Lower leg skin (tissue), 4 donors: ENCODE results near the gene BMF. TPM values are rescaled to one million over a fixed set of nuclear protein-coding genes. Genes with fewer than 3 reads are reported as not detected.
A peak's percentile ranks its signal among the peaks of the same experiment; 100 is the strongest.

Experiments
- DNase-seq, 2 donors: peaks; one replicate each; pipeline ENCODE4 v3.0.0-alpha.2; 2019; ENCODE audit warnings: low spot score in 2 of 2
- H3K4me3 ChIP-seq: fragments of 200-600 bp; sonication (generic); 2 replicates; pipeline ENCODE4 v1.5.1; 2017; ENCODE audit warnings: mild to moderate bottlenecking, low read depth; ENCODE audit not compliant: poor library complexity, severe bottlenecking
- CTCF ChIP-seq, 3 donors: fragments of 450-650 bp; IDR thresholded peaks; one replicate each; pipeline ENCODE4 v1.5.1; 2016; ENCODE audit warnings: antibody characterized with exemption in 3 of 3, mild to moderate bottlenecking in 3 of 3, moderate library complexity in 2 of 3
- POLR2A ChIP-seq, 2 donors: fragments of 450-650 bp; IDR thresholded peaks; one replicate each; pipeline ENCODE4 v1.6.1; 2016 to 2017; ENCODE audit warnings: antibody characterized with exemption in 2 of 2, mild to moderate bottlenecking in 1 of 2, moderate library complexity in 1 of 2
- WGBS, 2 donors: methylation state at CpG; one replicate each; pipeline ENCODE4 v1.1.5; 2018; 5-methylcytosine and 5-hydroxymethylcytosine counted together
- intact Hi-C: fragments of 100-400 bp; cut with DNase I; formaldehyde crosslinking; loops from one replicate; pipeline ENCODE4 v1.15.0; 2023; ENCODE audit warnings: low total_unique reads
- total RNA-seq, 4 donors: library from RNA; depleted of rRNA; stranded (reverse); fragments of >200 nt; gene quantifications; one replicate each; pipeline ENCODE4 v1.1.0, GENCODE V29; 2016

The BMF gene
- total RNA-seq, 4 donors from 2014 or later = 2.1 to 11.8 (median 8.4) TPM

- DNase-seq = peak in 1 of 2 donors; percentile 58
- TF ChIP-seq CTCF (IDR thresholded peaks at IDR 0.05) (no peak), POLR2A (IDR thresholded peaks at IDR 0.05) (no peak)
- WGBS, 2 donors = 91% methylated on average over 10 of the region's 10 CpGs
- no peak overlapping the region for H3K4me3 ChIP-seq
- intact Hi-C loops = no loop called here
These were observed 48.3 kb downstream of the BMF start for GRCh38 chr15:40060236-40060961.

GRCh38 chr15:40059821-40060220 is 48.9 kb downstream of the BMF start:
- no peak overlapping the region for H3K4me3 ChIP-seq
- intact Hi-C loops = no loop called here
- DNase-seq = peak in 1 of 2 donors; percentile 69

GRCh38 chr15:40058476-40059140 is 50.1 kb downstream of the BMF start:
- intact Hi-C loops = no loop called here
- H3K4me3 ChIP-seq = no peak overlapping the region
- 82 to 85% methylated on average over 3 of the region's 3 CpGs for WGBS, 2 donors
- DNase-seq = peak in 1 of 2 donors; percentile 46
- TF ChIP-seq POLR2A (IDR thresholded peaks at IDR 0.05) = no peak
- TF ChIP-seq CTCF (IDR thresholded peaks at IDR 0.05) = no peak

More at GRCh38 chr15:40059821-40060220, 48.9 kb downstream of the BMF start:
- 89 to 98% methylated on average over 11 of the region's 11 CpGs for WGBS, 2 donors
- TF ChIP-seq POLR2A (IDR thresholded peaks at IDR 0.05) (no peak), CTCF (IDR thresholded peaks at IDR 0.05) (no peak)

GRCh38 chr15:40055576-40056293 is 52.9 kb downstream of the BMF start:
- WGBS, 2 donors = 45 to 60% methylated on average over 14 of the region's 14 CpGs
- peak in 1 of 2 donors; percentile 82 for DNase-seq
- TF ChIP-seq POLR2A (IDR thresholded peaks at IDR 0.05) = no peak
- no peak for TF ChIP-seq CTCF (IDR thresholded peaks at IDR 0.05)
- H3K4me3 ChIP-seq = no peak overlapping the region
- intact Hi-C loops = no loop called here

GRCh38 chr15:40054855-40055575 is 53.7 kb downstream of the BMF start:
- intact Hi-C loops = loop anchor here (5.0 kb wide), 1 partner anchor 222 kb away; no protein-coding TSS in a partner anchor
- no peak overlapping the region for H3K4me3 ChIP-seq
- peak in 1 of 2 donors; percentile 82 for DNase-seq
- no peak for TF ChIP-seq POLR2A (IDR thresholded peaks at IDR 0.05)
- TF ChIP-seq CTCF (IDR thresholded peaks at IDR 0.05) = no peak
- 44 to 58% methylated on average over 5 to 6 of the region's 6 CpGs for WGBS, 2 donors
